CD14-positive monocyte (primary cell): ENCODE results near the gene TIRAP. TPM values are rescaled to one million over a fixed set of nuclear protein-coding genes. Genes with fewer than 3 reads are reported as not detected.
A peak's percentile ranks its signal among the peaks of the same experiment; 100 is the strongest.

Source experiments
- DNase-seq, 3 donors: peaks; one replicate each; pipeline ENCODE4 v3.0.0-alpha.2; 2011 to 2022
- H2AFZ ChIP-seq: 2 replicates; pipeline ENCODE4 v1.6.0; 2012; ENCODE audit warnings: mild to moderate bottlenecking, low read depth, low read length, inconsistent platforms; ENCODE audit not compliant: insufficient read depth, poor library complexity, severe bottlenecking
- H3K27ac ChIP-seq, 2 donors: 1 replicate in 1 of 2; 2 replicates in 1 of 2; pipeline ENCODE4 v1.5.1; 2012 to 2013; ENCODE audit warnings: low read length in 2 of 2, control low read depth in 1 of 2, inconsistent platforms in 1 of 2, low read depth in 1 of 2, mild to moderate bottlenecking in 1 of 2
- H3K27me3 ChIP-seq, 2 donors: one replicate each; pipeline versions ENCODE4 v1.6.0 to v1.6.1; 2011 to 2013; ENCODE audit warnings: low read length in 2 of 2; ENCODE audit not compliant: control insufficient read depth in 2 of 2, insufficient read depth in 2 of 2
- H3K36me3 ChIP-seq, 2 donors: replicated peaks in 1 of 2; 1 replicate in 1 of 2; 2 replicates in 1 of 2; pipeline versions ENCODE4 v1.5.1 to v1.6.1; 2012 to 2013; ENCODE audit warnings: low read length in 2 of 2, control low read depth in 1 of 2, inconsistent platforms in 1 of 2, mild to moderate bottlenecking in 1 of 2; ENCODE audit not compliant: insufficient read depth in 2 of 2, control insufficient read depth in 1 of 2
- H3K4me1 ChIP-seq, 2 donors: 1 replicate in 1 of 2; 2 replicates in 1 of 2; pipeline versions ENCODE4 v1.5.1 to v1.6.1; 2012 to 2013; ENCODE audit warnings: low read length in 2 of 2, control low read depth in 1 of 2, inconsistent platforms in 1 of 2, mild to moderate bottlenecking in 1 of 2, moderate library complexity in 1 of 2; ENCODE audit not compliant: insufficient read depth in 2 of 2, control insufficient read depth in 1 of 2
- H3K4me2 ChIP-seq: replicated peaks from 2 replicates; pipeline ENCODE3; 2012; ENCODE audit warnings: low read length, moderate library complexity, mild to moderate bottlenecking; ENCODE audit not compliant: poor library complexity, severe bottlenecking; ENCODE audit errors: extremely low read depth
- H3K4me3 ChIP-seq, 3 experiments: fragments of 200-600 bp in 1 of 3; sonication (generic) in 1 of 3; replicated peaks in 1 of 3; 1 replicate in 2 of 3; 2 replicates in 1 of 3; pipeline ENCODE4 v1.5.1; 2011 to 2013; ENCODE audit warnings: low read length in 3 of 3, mild to moderate bottlenecking in 3 of 3, control low read depth in 2 of 3, low read depth in 2 of 3, inconsistent platforms in 1 of 3, moderate library complexity in 1 of 3
- H3K79me2 ChIP-seq: 2 replicates; pipeline ENCODE4 v1.6.0; 2012; ENCODE audit warnings: mild to moderate bottlenecking, control low read depth, inconsistent platforms, low read length, moderate library complexity; ENCODE audit not compliant: insufficient read depth
- H3K9ac ChIP-seq: 2 replicates; pipeline ENCODE4 v1.6.0; 2017; ENCODE audit warnings: low read length, mild to moderate bottlenecking; ENCODE audit not compliant: insufficient read depth, poor library complexity, severe bottlenecking
- H3K9me3 ChIP-seq, 2 donors: replicated peaks in 1 of 2; 1 replicate in 1 of 2; 2 replicates in 1 of 2; pipeline versions ENCODE4 v1.5.1 to v1.6.1; 2012 to 2013; ENCODE audit warnings: low read length in 2 of 2, control low read depth in 1 of 2; ENCODE audit not compliant: control insufficient read depth in 1 of 2, insufficient read depth in 1 of 2
- H4K20me1 ChIP-seq: 2 replicates; pipeline ENCODE4 v1.6.0; 2012; ENCODE audit warnings: mild to moderate bottlenecking, low read length, control low read depth, moderate library complexity; ENCODE audit not compliant: insufficient read depth
- H3K27ac Mint-ChIP-seq, 7 donors: one replicate each; pipeline ENCODE4 v1.8.0; 2020; ENCODE audit warnings: mild to moderate bottlenecking in 7 of 7, mixed read lengths in 7 of 7, moderate library complexity in 6 of 7, inconsistent platforms in 2 of 7
- H3K27me3 Mint-ChIP-seq, 3 donors: one replicate each; pipeline ENCODE4 v1.8.0; 2021 to 2022; ENCODE audit warnings: low read depth in 3 of 3, mild to moderate bottlenecking in 3 of 3, mixed read lengths in 3 of 3, moderate library complexity in 3 of 3, inconsistent platforms in 1 of 3
- H3K36me3 Mint-ChIP-seq, 2 donors: one replicate each; pipeline ENCODE4 v1.8.0; 2020; ENCODE audit warnings: mixed read lengths in 2 of 2, inconsistent platforms in 1 of 2, mild to moderate bottlenecking in 1 of 2
- H3K4me1 Mint-ChIP-seq: one replicate; pipeline ENCODE4 v1.8.0; 2020; ENCODE audit warnings: mild to moderate bottlenecking, mixed read lengths
- H3K4me3 Mint-ChIP-seq, 2 donors: one replicate each; pipeline ENCODE4 v1.8.0; 2020; ENCODE audit warnings: mild to moderate bottlenecking in 2 of 2, mixed read lengths in 2 of 2, moderate library complexity in 1 of 2
- H3K9me3 Mint-ChIP-seq, 7 donors: one replicate each; pipeline ENCODE4 v1.8.0; 2020 to 2022; ENCODE audit warnings: mixed read lengths in 7 of 7, mild to moderate bottlenecking in 6 of 7, moderate library complexity in 6 of 7, inconsistent platforms in 2 of 7
- WGBS: methylation state at CpG from one replicate; pipeline ENCODE4 v1.1.5; 2013; ENCODE audit warnings: missing lambda C conversion rate; ENCODE audit not compliant: insufficient coverage; 5-methylcytosine and 5-hydroxymethylcytosine counted together
- intact Hi-C, 2 donors: fragments of 100-400 bp; cut with micrococcal nuclease; formaldehyde crosslinking; loops; one replicate each; pipeline versions ENCODE4 v1.15.0 to v1.15.1; 2023
- polyA plus RNA-seq, 3 donors: library from polyadenylated mRNA; depleted of rRNA in 1 of 3; unstranded in 2 of 3; stranded (reverse) in 1 of 3; fragments of 300-500 nt in 2 of 3; fragments of >200 nt in 1 of 3; fragmentation: Illumina TruSeq in 2 of 3; gene quantifications; 1 replicate in 2 of 3; 2 replicates in 1 of 3; pipeline ENCODE4 v1.2.3, GENCODE V29; 2012 to 2021
- TF ChIP-seq, protein P1 (sequence below): fragments of 200-600 bp; IDR thresholded peaks from one replicate; pipeline ENCODE4 v1.8.0; 2022; ENCODE audit warnings: antibody characterized with exemption, mild to moderate bottlenecking

TIRAP gene
- polyA plus RNA-seq, 3 donors: 7.0 to 13.8 (median 11.1) TPM

DNA sequence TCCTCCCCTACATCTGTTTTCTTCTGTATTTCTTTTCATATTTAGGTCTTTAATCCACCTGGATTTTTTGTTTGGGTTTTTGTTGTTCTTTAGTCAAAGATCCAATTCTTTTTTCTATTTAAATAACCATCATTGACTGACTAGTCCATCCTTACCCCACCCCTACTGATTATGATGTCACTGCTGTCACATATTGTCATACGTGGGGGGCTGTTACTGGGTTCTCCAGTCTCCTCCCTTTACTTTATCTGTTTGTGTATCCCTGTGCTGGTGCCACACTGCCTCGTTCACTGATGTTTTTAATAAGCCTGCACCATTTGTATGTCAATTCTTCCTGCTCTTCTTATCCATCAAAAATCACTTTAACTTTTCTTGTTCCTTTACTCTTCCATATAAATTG, 14.1 kb downstream of the TIRAP start:
- H4K20me1 ChIP-seq: peaks cover 22% of the 10 kb centered on the region
- H3K4me3 ChIP-seq: no peak overlapping the region
- H3K4me2 ChIP-seq: no peak overlapping the region
- no peaks in the 10 kb centered on the region for H3K9me3 ChIP-seq
- no peak overlapping the region for H3K9ac ChIP-seq
- H3K4me1 Mint-ChIP-seq: peaks cover 11% of the 10 kb centered on the region
- intact Hi-C loops: no loop called here
- no peak for DNase-seq
- no peak overlapping the region for H3K4me3 Mint-ChIP-seq
- H3K27ac Mint-ChIP-seq: no peak overlapping the region
- TF ChIP-seq, protein P1, sequence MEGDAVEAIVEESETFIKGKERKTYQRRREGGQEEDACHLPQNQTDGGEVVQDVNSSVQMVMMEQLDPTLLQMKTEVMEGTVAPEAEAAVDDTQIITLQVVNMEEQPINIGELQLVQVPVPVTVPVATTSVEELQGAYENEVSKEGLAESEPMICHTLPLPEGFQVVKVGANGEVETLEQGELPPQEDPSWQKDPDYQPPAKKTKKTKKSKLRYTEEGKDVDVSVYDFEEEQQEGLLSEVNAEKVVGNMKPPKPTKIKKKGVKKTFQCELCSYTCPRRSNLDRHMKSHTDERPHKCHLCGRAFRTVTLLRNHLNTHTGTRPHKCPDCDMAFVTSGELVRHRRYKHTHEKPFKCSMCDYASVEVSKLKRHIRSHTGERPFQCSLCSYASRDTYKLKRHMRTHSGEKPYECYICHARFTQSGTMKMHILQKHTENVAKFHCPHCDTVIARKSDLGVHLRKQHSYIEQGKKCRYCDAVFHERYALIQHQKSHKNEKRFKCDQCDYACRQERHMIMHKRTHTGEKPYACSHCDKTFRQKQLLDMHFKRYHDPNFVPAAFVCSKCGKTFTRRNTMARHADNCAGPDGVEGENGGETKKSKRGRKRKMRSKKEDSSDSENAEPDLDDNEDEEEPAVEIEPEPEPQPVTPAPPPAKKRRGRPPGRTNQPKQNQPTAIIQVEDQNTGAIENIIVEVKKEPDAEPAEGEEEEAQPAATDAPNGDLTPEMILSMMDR: no peak
- H2AFZ ChIP-seq: no peak overlapping the region
- H3K27me3 ChIP-seq: no peaks in the 10 kb centered on the region
- H3K36me3 Mint-ChIP-seq: peaks cover 47 to 81% of the 10 kb centered on the region in 2 donors
- H3K27me3 Mint-ChIP-seq: no peaks in the 10 kb centered on the region
- H3K9me3 Mint-ChIP-seq: no peaks in the 10 kb centered on the region
- peaks cover 0 to 7% of the 10 kb centered on the region in 2 donors for H3K4me1 ChIP-seq
- no peak overlapping the region for H3K27ac ChIP-seq
- peaks cover 14% of the 10 kb centered on the region for H3K79me2 ChIP-seq
- peaks cover 31 to 70% of the 10 kb centered on the region in 2 donors for H3K36me3 ChIP-seq
- whole genome bisulfite sequencing: 78% methylated on average over 2 of the region's 2 CpGs

DNA sequence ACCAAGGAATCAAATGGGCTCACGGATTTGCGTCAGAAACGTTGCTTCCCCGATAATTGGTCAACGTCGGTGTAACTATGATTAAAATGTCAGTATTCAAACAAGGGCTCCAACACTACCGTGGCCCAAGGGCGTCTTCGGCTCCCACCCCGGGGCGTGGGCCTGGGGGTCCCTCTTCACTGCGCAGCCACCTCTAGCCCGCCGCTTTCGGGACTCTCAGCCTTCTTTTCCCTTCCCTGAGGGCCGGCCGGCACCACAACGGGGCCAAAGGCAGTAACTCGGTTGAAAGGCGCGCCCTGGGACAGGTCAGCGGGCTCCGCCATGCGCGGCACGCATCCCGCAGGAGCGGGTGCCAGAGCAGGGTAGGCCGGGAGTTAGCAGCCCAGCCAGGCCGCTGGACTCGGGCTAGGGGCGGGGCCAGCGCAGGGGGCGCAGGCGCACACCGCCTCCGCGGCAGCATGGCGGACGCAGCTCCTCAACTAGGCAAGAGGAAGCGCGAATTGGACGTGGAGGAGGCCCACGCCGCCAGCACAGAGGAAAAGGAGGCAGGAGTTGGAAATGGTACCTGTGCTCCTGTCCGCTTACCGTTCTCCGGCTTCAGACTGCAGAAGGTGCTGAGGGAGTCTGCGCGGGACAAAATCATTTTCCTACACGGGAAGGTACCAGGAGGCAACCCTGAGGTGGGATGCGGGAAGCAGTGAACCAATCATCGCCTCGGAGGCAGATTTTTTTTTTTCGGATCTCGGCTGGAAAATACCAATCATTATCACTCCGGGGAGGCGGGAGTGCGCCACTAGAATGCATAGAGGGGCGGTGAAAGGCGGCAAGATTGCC, 20.9 kb downstream of the TIRAP start, which contains the start of gene DCPS:
DCPS (plus strand) TSS at position 438 of the 834 bp plus-strand sequence; CDS start at position 459, 21 bp downstream.
- H3K9ac ChIP-seq: peak within 1 kb of the TSS; percentile 84
- peak within 1 kb of the TSS; percentile 70 to 94 (median 91) for H3K4me3 ChIP-seq
- Mint-ChIP-seq H3K4me1 (peaks cover 24% of the 10 kb centered on the region), H3K9me3 (no peaks in the 10 kb centered on the region), H3K4me3 (peak within 1 kb of the TSS; percentile 94 to 99), H3K27me3 (peaks cover 0 to 2% (median 2%) of the 10 kb centered on the region in 3 donors), H3K36me3 (peaks cover 17 to 48% of the 10 kb centered on the region in 2 donors), H3K27ac (peak within 1 kb of the TSS; percentile 89 to 96 (median 92))
- H3K79me2 ChIP-seq: peaks cover 31% of the 10 kb centered on the region
- peak within 1 kb of the TSS; percentile 86 for H3K4me2 ChIP-seq
- H3K9me3 ChIP-seq: no peaks in the 10 kb centered on the region
- no peaks in the 10 kb centered on the region for H4K20me1 ChIP-seq
- intact Hi-C loops: no loop called here
- H3K4me1 ChIP-seq: peaks cover 17 to 19% of the 10 kb centered on the region in 2 donors
- peak within 1 kb of the TSS; percentile 97 for H2AFZ ChIP-seq
- peak; percentile 83 to 88 (median 87) for DNase-seq
- 3% methylated on average over 54 of the region's 61 CpGs for WGBS
- TF ChIP-seq, protein P1: no peak
- H3K27ac ChIP-seq: peak within 1 kb of the TSS; percentile 68 to 82
- H3K36me3 ChIP-seq: peaks cover 0 to 39% of the 10 kb centered on the region in 2 donors
- H3K27me3 ChIP-seq: no peaks in the 10 kb centered on the region
